Subcutaneous abdominal adipose tissue (tissue), 5 donors: ENCODE results near the gene PLEKHA5.
"Not testable (repeated sequence)": the region's sequence is repeated elsewhere in the genome, so short reads cannot be mapped to it uniquely, and the experiment has no call there.

Experiments
- H3K27ac ChIP-seq: one replicate; pipeline ENCODE4 v1.7.0; 2013; ENCODE audit warnings: low read depth, mild to moderate bottlenecking, inconsistent platforms, low read length, moderate library complexity
- H3K27me3 ChIP-seq, 5 donors: one replicate each; pipeline ENCODE4 v1.7.0; 2013; ENCODE audit warnings: low read length in 5 of 5, inconsistent platforms in 1 of 5; ENCODE audit not compliant: control insufficient read depth in 5 of 5, insufficient read depth in 4 of 5
- H3K36me3 ChIP-seq, 5 donors: one replicate each; pipeline ENCODE4 v1.7.0; 2013; ENCODE audit warnings: low read length in 5 of 5; ENCODE audit not compliant: control insufficient read depth in 5 of 5, insufficient read depth in 5 of 5
- H3K4me1 ChIP-seq, 5 donors: one replicate each; pipeline ENCODE4 v1.7.0; 2013; ENCODE audit warnings: low read length in 5 of 5, mild to moderate bottlenecking in 3 of 5, moderate library complexity in 1 of 5; ENCODE audit not compliant: control insufficient read depth in 5 of 5, insufficient read depth in 5 of 5
- H3K4me3 ChIP-seq, 5 donors: one replicate each; pipeline ENCODE4 v1.7.0; 2013; ENCODE audit warnings: low read length in 5 of 5, low read depth in 1 of 5
- H3K9ac ChIP-seq, 5 donors: one replicate each; pipeline ENCODE4 v1.7.0; 2013; ENCODE audit warnings: low read length in 5 of 5, mild to moderate bottlenecking in 4 of 5, moderate library complexity in 3 of 5
- H3K9me3 ChIP-seq, 5 donors: one replicate each; pipeline ENCODE4 v1.7.0; 2013; ENCODE audit warnings: low read length in 5 of 5; ENCODE audit not compliant: control insufficient read depth in 5 of 5
- donor health status: healthy.
- donor health status: healthy.
- donor health status: healthy.
- donor health status: healthy.
- donor health status: healthy.

PLEKHA5 gene

DNA sequence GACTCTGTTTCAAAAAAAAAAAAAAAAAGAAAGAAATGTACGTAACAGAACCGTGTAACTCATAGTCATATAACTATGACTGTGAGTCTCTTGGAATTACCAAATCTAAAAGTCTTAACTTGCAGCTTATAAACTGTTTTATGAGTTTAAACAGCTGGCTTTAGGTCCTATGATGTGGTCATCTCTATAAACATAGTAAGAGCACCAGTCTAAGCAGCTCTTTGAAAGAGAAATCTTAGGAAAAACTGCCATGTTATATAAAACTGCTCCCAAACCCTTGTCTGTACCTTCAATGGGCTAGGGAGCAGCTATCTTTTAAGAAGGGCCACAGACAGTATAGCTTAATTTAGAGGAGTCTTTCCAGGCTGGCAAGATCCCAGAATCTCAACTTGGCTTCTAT is 194.3 kb downstream of the PLEKHA5 start:
- Histone ChIP-seq H3K9me3 (no peaks in the 10 kb centered on the region), H3K4me3 (no peak overlapping the region), H3K27me3 (no peaks in the 10 kb centered on the region), H3K27ac (no peak overlapping the region), H3K4me1 (no peaks in the 10 kb centered on the region), H3K36me3 (peaks cover 4 to 21% (median 12%) of the 10 kb centered on the region in 5 donors), H3K9ac (no peak overlapping the region)

DNA sequence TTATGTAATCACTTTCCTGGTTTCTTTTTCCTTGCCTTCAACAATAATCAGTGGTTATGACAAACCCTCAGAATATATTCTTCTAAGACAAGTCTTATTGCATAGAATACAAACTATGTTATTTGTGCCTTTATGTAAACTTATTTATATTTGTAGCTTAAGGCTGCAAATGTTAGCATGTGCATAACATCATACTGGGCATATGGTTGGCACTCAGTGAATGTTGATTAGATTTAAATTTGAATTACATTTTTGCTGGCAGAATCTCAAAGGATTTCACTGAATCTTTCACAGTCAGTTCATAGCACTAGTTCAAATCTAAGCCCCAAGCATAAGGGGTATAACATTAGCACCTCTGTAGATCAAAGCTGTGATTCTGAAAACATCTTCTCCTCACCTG is 196.6 kb downstream of the PLEKHA5 start:
- Histone ChIP-seq H3K9ac (no peak overlapping the region), H3K9me3 (no peaks in the 10 kb centered on the region), H3K36me3 (peaks cover 4 to 18% (median 12%) of the 10 kb centered on the region in 5 donors), H3K27me3 (no peaks in the 10 kb centered on the region), H3K4me3 (no peak overlapping the region), H3K27ac (no peak overlapping the region), H3K4me1 (no peaks in the 10 kb centered on the region)

DNA sequence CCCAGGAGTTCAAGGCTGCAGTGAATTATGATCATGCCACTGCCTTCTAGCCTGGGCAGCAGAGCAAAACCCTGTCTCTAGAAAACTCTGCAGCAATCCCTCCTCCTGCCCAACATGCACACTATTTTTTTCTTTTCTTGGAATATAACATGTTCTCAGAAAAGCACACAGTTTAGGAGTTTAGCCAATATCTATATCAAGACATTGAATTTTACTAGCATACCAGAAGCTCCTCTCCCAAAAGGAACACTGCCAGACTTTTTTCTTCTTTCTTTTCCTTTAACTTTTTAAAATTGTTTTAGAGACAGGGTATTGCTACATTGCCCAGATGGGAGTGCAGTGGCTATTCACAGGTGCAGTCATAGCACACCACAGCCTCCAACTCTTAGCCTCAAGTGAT is 202.7 kb downstream of the PLEKHA5 start:
- Histone ChIP-seq H3K36me3 (peaks cover 0 to 22% (median 4%) of the 10 kb centered on the region in 5 donors), H3K9me3 (no peaks in the 10 kb centered on the region), H3K4me1 (no peaks in the 10 kb centered on the region), H3K9ac (no peak overlapping the region), H3K27me3 (no peaks in the 10 kb centered on the region), H3K4me3 (no peak overlapping the region), H3K27ac (no peak overlapping the region)

DNA sequence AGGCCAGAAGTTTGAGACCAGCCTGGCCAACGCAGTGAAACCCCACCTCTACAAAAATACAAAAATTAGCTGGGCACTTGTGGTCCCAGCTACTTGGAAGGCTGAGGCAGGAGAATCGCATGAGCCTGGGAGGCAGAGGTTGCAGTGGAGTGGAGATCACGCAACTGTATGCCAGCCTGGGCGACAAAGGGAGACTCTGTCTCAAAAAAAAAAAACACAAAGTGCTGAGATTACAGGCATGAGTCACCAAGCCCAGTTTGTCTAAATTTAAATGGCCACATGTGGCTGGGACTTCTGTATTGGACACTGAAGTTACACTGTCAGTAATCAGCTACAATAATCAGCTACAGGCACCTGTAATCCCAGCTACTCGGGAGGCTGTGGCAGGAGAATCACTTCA is 208.9 kb downstream of the PLEKHA5 start:
- H3K36me3 ChIP-seq: peaks cover 6 to 23% (median 14%) of the 10 kb centered on the region in 5 donors
- no peak overlapping the region for H3K9ac ChIP-seq
- no peaks in the 10 kb centered on the region for H3K4me1 ChIP-seq
- H3K27ac ChIP-seq: no peak overlapping the region
- no peak overlapping the region for H3K4me3 ChIP-seq
- H3K9me3 ChIP-seq: no peaks in the 10 kb centered on the region
- H3K27me3 ChIP-seq: no peaks in the 10 kb centered on the region

DNA sequence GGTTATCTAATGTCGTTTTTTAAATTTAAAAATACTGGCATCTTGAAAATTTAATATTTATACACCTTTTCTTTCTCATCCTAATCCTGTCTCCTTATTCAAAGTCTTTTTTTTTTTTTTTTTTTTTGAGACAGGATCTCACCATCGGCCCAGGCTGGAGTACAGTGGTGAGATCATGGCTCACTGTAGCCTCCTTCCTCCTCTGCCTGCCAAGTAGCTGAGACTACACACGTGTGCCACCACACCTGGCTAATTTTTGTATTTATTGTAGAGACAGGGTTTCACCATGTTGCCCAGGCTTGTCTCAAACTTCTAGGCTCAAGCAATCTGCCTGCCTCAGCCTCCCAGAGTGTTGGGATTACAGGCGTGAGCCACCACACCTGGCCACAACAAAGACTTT is 221.3 kb downstream of the PLEKHA5 start:
- H3K27ac ChIP-seq, H3K4me1 ChIP-seq, H3K9me3 ChIP-seq, H3K27me3 ChIP-seq, H3K9ac ChIP-seq, H3K4me3 ChIP-seq: not testable (repeated sequence)
- H3K36me3 ChIP-seq: peaks cover 10 to 42% (median 20%) of the 10 kb centered on the region in 5 donors

DNA sequence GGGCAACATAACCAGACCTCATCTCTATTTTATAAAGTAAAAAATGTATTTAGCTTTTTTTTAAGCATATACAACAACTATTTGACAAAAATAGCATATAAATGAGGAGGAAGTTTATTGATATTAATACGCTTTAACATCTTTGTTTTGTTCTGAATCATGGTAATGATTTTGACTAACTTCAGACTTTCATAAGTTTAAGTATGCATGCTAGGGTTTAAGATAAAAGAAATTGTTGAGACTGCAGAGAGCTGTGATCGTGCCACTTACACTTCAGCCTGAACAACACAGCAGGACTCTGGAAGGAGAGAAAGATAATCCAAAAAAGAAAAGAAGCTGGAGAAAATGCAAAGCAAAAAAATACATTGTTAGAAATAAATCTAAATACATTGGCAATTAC is 221.8 kb downstream of the PLEKHA5 start:
- Histone ChIP-seq H3K4me3 (no peak overlapping the region), H3K27me3 (no peaks in the 10 kb centered on the region), H3K9me3 (no peaks in the 10 kb centered on the region), H3K27ac (no peak overlapping the region), H3K36me3 (peaks cover 10 to 46% (median 23%) of the 10 kb centered on the region in 5 donors), H3K9ac (no peak overlapping the region), H3K4me1 (no peaks in the 10 kb centered on the region)

DNA sequence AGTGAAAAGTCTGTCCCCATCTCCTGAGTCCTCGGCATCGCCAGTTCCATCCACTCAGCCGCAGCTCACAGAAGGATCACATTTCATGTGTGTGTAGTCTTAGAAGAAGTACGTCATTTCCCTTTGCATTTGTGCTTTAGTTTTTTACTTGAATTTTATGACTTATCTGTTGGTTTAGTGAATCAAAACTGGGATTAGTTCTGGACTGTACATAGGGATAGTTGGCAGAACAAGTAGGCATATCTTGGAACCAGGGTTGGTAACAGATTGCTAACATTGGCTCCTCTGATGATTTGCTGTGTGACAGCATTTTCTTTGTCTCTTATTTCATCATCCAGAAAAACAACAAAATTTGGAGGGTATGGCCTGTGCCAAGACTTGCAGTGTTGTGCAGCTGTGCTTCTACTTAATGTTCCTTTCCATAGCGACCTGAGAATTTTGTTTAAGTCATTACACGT is 240.2 kb downstream of the PLEKHA5 start:
- H3K27ac ChIP-seq: no peak overlapping the region
- H3K36me3 ChIP-seq: peaks cover 6 to 35% (median 24%) of the 10 kb centered on the region in 5 donors
- H3K4me1 ChIP-seq: peaks cover 0 to 4% (median 0%) of the 10 kb centered on the region in 5 donors
- H3K27me3 ChIP-seq: no peaks in the 10 kb centered on the region
- no peak overlapping the region for H3K4me3 ChIP-seq
- H3K9me3 ChIP-seq: no peaks in the 10 kb centered on the region
- no peak overlapping the region for H3K9ac ChIP-seq

DNA sequence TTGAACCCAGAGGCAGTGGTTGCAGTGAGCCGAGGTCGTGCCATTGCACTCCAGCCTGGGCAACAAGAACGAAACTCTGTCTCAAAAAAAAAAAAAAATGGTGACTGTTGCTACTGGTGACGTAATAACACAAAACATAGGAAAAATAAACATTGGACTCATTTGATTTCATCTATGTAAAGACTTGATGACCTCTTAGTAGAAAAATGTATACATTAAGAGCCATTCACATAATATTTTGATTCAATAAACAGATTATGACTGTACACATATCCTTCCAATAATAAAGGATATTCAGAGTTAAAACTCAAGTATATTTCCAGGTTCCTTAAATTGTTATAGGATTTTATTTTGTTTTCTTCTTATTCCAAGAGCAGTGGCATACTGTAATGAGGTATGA is 244.1 kb downstream of the PLEKHA5 start:
- no peak overlapping the region for H3K4me3 ChIP-seq
- H3K27ac ChIP-seq: no peak overlapping the region
- peaks cover 0 to 26% (median 17%) of the 10 kb centered on the region in 5 donors for H3K36me3 ChIP-seq
- H3K9me3 ChIP-seq: no peaks in the 10 kb centered on the region
- peaks cover 0 to 4% (median 0%) of the 10 kb centered on the region in 5 donors for H3K4me1 ChIP-seq
- H3K9ac ChIP-seq: no peak overlapping the region
- no peaks in the 10 kb centered on the region for H3K27me3 ChIP-seq

DNA sequence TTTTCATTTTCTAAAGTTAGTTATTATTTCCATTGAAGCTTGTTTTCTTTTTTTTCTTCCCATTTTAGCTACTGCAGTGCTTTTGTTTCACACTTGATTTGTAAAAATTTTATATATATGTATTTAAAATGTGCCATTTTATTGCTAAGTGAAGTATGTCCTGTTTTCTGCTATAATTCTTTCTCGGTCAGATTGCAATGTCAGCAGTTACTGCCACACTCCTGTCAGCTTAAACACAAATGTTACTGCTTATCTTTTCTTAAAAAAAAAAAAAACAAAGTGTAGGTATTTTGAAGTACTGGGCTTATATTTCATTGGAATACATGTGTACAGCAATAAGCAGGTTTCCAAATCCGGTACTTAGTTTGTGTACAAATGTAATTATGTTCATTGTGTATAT is 246.4 kb downstream of the PLEKHA5 start:
- Histone ChIP-seq H3K36me3 (peaks cover 0 to 21% (median 15%) of the 10 kb centered on the region in 5 donors), H3K4me3 (no peak overlapping the region), H3K9ac (no peak overlapping the region), H3K4me1 (no peaks in the 10 kb centered on the region), H3K27ac (no peak overlapping the region), H3K27me3 (no peaks in the 10 kb centered on the region), H3K9me3 (no peaks in the 10 kb centered on the region)

DNA sequence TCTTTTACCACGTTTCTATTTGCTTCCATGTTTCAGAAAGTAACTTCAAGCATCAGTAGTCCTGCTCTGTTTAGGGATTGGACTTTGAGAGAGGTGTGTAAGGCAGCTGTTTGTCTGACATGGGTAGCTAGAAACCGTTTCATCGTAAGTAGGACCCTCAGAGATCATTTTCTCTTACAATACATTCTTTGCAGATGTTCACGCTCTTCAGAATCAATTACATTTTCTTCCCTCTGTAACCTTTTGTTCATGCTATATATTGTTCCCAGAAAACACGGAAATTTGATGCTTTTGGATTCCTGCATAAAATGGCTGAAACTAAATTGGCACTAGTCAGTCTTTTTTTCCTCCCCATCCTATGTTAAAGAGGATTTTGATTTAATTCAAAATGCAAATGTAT is 247.2 kb downstream of the PLEKHA5 start:
- H3K9ac ChIP-seq: no peak overlapping the region
- no peak overlapping the region for H3K27ac ChIP-seq
- no peak overlapping the region for H3K4me3 ChIP-seq
- H3K4me1 ChIP-seq: no peaks in the 10 kb centered on the region
- no peaks in the 10 kb centered on the region for H3K27me3 ChIP-seq
- peaks cover 0 to 13% (median 7%) of the 10 kb centered on the region in 5 donors for H3K36me3 ChIP-seq
- no peaks in the 10 kb centered on the region for H3K9me3 ChIP-seq

DNA sequence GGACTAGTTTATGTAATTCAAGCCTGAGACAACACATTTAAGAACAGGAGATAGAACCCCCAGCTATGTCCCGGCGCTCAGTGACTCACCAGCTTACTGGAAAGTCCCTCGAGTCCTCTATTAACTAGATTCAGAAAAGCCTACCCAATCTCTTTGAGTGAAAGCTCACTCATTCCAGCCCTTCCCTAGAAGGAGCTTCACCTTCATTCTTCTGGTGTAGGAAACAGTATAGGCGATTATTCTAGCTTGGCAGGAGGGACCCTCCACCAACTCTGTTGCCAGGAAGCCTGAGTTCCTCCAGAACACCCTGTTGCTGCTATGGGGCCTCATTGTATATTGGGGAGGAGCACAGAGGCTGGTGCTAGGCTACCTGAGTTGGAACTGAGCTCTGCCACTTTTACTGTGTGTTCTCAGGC is 252.6 kb downstream of the PLEKHA5 start:
- H3K27ac ChIP-seq: no peak overlapping the region

More for the DNA sequence above, 252.6 kb downstream of the PLEKHA5 start:
- peaks cover 0 to 8% (median 4%) of the 10 kb centered on the region in 5 donors for H3K36me3 ChIP-seq
- H3K4me1 ChIP-seq: no peaks in the 10 kb centered on the region
- no peaks in the 10 kb centered on the region for H3K27me3 ChIP-seq
- no peak overlapping the region for H3K9ac ChIP-seq
- no peak overlapping the region for H3K4me3 ChIP-seq
- H3K9me3 ChIP-seq: no peaks in the 10 kb centered on the region
